ENCODE measurements around the gene NTHL1.

DNA sequence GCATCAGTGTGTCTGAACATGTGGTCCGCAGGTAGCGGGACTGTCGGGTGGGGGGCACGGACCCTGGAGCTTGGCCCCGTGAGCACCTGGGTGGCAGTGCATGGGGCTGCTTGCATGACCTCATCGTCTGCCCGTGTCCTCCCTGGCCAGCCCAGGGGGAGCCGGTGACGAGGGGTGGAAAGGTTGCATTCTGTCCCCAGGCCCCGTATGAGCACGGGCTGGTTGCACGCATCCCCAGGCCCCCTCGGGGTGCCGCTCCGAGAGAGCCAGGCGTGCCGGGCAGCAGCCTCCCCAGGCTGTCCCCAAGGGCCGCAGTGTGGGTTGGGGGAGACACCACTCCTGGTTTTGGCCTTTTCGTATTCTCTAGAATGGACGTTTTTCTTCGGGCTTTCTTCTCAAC, 30.1 kb upstream of the NTHL1 start:
- TF ChIP-seq CTCF (IDR thresholded peaks at IDR 0.05) (no peak), POLR2A (IDR thresholded peaks at IDR 0.05) (no peak)

Data from Peyer's patch (tissue), 4 donors.